A204.1 (cell line): ENCODE results near the gene TRPM1.

Experiments
- FAIRE-seq: peaks from 2 replicates; lab custom pipeline; 2012; peaks lifted over from hg19 to GRCh38; lab: Jason Lieb, UNC

The TRPM1 gene

GRCh38 chr15:31049111-31049510, 52.4 kb downstream of the TRPM1 start:
- FAIRE-seq, result no peak

DNA sequence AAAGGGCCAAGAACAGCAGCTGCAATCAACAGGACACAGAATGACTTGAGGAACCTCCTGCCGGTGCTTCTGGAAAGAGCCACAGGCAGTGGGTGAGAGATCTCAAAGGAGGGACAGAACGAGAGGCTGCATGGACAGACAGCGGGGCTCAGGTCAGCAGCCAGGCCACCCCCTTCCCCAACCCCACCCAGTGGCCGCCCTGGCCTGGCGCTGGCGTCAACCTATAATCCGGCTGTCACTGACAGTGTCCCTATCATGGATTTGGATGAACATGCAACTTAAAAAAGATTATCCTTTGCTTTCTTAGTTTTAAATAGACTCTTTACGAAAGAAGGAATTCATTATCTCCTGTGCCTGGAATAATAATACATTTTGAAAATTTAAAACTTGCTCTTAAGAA, 54.1 kb downstream of the TRPM1 start:
- FAIRE-seq, result no peak

- no peak for FAIRE-seq
Measured at GRCh38 chr15:31046759-31047359, 54.7 kb downstream of the TRPM1 start.

GRCh38 chr15:31045606-31046005, 55.9 kb downstream of the TRPM1 start:
- no peak for FAIRE-seq

DNA sequence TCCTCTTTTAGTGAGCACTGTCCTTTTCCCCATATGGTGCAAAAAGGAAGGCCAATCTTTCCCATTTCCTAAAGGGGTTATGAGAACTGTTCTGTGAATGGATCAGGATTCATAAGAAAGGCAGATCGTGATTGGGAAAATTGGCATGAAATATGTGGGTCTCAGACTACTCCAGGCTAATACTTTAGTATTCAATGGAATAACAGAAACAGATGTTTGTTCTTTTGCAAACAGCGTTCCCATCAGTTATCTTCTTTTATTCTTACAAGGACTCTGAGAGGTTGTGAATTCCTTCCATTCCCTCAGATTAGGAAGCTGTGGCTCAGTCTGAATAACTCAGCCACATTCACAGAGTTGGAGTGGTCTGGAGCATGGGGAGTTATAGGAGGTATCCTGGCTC, 58.8 kb downstream of the TRPM1 start:
- FAIRE-seq, result no peak

- FAIRE-seq, result no peak
Measured at GRCh38 chr15:31041610-31042009, 59.9 kb downstream of the TRPM1 start.

DNA sequence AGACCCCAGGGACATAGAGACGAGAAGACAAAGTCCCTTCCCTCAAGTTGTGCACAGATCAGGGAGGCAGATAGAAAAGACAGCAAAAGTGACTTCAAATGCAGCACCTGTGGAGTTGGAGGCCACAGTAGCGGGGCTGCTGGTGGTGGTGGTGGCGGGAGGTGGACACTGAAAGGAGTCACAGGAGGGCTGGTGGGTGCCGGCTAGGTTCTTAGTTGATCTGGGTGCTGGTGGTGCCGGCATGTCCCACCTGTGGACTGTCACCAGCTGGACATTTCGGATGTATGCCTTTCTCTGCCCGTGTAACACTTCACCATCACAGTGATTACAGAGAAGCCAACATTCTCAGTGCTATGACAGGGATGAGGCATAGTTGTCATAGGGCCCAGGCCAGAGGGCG, 60.9 kb downstream of the TRPM1 start:
- FAIRE-seq, result no peak

- no peak for FAIRE-seq
Measured at GRCh38 chr15:31039961-31040360, 61.6 kb downstream of the TRPM1 start.

GRCh38 chr15:31037731-31038477, 63.6 kb downstream of the TRPM1 start:
- FAIRE-seq, result no peak

GRCh38 chr15:31036783-31037182, 64.7 kb downstream of the TRPM1 start:
- FAIRE-seq, result no peak

DNA sequence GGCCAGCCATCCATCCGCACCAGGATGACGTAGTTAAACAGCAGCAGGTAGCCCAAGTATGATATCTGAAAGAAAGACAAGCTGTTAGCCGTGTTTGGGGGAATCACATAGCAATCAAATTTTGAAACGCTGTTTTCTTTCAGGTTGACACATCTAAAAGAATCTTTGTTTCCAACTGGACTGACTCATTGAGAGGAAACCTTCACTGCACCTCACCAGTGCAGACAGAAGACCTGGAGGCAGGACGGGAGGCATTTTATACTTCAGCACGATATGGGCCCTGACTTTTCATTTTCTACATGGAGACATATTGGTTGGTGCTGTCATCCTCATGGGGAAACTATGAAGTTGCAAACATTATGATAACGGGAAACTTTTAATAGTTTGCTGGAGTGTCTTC, 65.9 kb downstream of the TRPM1 start:
- no peak for FAIRE-seq

- FAIRE-seq, result no peak
Measured at GRCh38 chr15:31034152-31034551, 67.4 kb downstream of the TRPM1 start.

- no peak for FAIRE-seq
Measured at GRCh38 chr15:31032961-31033371, 68.6 kb downstream of the TRPM1 start.

DNA sequence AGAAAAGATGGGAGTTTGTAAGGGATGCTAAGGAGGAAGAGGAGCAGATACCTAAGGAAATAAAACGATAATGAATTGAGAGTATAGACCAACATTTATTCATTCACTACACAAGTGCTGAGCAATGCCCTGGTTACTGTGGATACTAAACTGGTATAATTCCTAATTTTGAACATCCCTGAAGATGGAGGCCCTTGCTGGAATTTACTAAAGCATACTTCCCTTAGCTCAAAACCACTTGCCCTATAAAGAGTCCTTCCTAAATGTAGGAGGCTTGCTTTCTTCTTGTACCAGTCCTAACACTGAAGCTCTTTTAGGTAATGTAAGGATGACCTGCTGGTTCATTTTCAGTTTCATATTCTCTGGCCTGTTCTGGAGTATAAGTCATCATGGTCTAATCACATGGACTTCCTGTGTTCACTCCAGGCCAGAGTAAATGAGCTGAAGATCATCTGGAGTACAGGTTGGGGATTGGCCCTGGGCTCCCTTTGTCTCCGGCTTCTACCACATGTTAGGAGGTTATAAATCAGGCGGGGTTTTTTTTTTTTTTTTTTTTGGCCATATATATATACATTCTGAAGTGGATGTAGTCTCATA, 70.0 kb downstream of the TRPM1 start:
- FAIRE-seq, result no peak

DNA sequence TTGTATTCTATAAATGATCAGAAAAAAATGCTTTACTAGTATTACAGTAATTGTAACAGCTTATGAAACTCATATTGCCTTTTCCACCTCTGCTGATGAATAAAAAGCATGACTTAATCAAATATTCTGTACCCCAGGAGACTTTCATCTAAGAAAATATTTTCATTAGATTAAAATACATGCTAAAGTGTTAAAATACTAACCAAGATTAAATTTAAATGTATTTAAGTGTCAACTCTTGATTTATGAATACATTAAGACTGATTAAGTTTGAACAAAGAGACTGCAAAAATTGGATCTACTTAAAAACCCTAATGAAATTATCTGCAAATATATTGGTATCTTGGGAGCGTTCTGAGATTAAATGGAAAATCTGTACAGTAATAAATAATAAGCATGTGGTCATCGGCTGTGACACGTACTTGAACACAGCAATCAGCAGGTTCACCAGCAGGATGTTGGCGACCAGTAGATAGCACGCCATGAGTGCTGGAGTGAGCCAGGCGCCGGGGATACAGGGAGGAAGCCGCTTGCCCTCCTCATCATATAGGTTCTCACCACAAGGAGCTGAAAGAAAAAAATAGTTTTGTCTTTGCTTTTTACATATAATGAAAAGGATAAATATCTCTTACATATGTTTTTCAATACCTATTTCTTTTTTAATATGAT, 73.5 kb downstream of the TRPM1 start:
- FAIRE-seq, result no peak

- FAIRE-seq, result no peak
Measured at GRCh38 chr15:31025996-31026395, 75.5 kb downstream of the TRPM1 start.

DNA sequence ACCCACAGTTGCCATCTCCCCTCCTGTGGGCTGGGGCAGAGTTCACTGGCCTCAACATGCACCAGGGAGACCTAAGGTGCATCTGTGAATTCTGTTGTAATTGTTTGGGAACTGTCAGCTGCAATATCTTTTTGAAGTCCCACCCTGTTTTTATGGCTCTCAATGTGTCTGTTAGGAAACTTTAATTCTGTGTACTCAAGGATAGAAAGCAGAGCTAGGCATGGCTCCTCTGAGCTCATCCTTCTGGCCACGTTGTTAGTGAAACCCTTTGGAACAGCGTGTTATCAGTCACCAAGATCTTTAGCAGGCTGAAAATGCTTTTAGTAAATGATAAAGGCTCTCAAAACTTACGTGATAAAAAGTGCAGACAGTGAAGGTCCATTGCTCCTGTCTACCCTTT, 76.5 kb downstream of the TRPM1 start:
- FAIRE-seq, result no peak

DNA sequence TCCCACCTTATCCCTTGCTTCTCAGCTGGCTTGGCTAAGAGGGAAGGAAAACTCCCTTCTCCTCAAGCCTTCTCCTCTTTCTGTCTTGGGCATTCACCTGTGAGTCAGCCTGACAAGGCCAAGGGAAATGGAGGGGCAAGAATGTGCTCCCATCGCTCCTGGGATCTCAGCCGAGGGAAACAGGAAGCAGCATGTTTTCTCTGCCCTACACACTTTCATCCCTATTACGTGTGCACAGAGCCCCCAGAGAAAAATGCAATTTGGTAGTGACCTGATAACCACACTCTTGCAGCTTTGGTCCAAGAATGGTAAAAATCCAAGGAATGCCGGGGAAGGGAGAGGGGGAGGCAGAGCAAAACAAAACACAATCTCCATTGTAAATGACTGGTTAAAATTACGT, 77.2 kb downstream of the TRPM1 start:
- FAIRE-seq, result no peak

DNA sequence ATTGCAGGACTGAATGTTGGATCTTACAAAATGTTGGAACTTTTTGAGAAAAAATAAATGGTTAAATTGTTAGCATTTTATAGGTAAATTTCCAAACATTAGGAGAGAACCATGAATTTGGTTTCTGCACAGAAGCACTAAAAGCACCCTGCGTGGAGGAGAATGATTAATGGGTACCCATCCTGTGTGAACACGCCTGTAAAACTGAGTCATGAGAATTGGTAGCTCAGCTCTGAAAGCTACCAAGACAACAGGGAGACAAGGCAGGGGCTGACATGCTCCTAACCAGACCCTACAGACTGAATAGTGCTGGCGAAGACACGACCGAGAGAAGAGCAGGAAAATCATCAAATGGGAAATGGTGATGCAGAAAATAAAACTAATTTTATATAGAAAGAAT, 77.7 kb downstream of the TRPM1 start:
- FAIRE-seq, result no peak

GRCh38 chr15:31021067-31021665, 80.4 kb downstream of the TRPM1 start:
- no peak for FAIRE-seq

- FAIRE-seq, result no peak
Measured at GRCh38 chr15:31020542-31020941, 81.0 kb downstream of the TRPM1 start.

- FAIRE-seq, result no peak
Measured at GRCh38 chr15:31019986-31020385, 81.5 kb downstream of the TRPM1 start.

GRCh38 chr15:31017311-31017710, 84.2 kb downstream of the TRPM1 start:
- FAIRE-seq, result no peak
